Type B pancreatic cell (in vitro differentiated cells): Measurements from ENCODE around the gene KIF20B. TPM values are rescaled to one million over a fixed set of nuclear protein-coding genes. Genes with fewer than 3 reads are reported as not detected.
"Not testable (repeated sequence)": the region's sequence is repeated elsewhere in the genome, so short reads cannot be mapped to it uniquely, and the experiment has no call there.

Experiments used
- DNase-seq: peaks from one replicate; pipeline ENCODE4 v3.0.0; 2021; ENCODE audit warnings: mixed read lengths; ENCODE audit not compliant: unreplicated experiment; ENCODE audit errors: extremely low spot score
- H3K27ac Mint-ChIP-seq: 2 replicates; pipeline ENCODE4 v1.8.0; 2021; ENCODE audit warnings: mild to moderate bottlenecking, mixed read lengths
- H3K27me3 Mint-ChIP-seq: 2 replicates; pipeline ENCODE4 v1.8.0; 2021; ENCODE audit warnings: mixed read lengths
- H3K36me3 Mint-ChIP-seq: 2 replicates; pipeline ENCODE4 v1.8.0; 2021; ENCODE audit warnings: mixed read lengths
- H3K4me1 Mint-ChIP-seq: one replicate; pipeline ENCODE4 v1.8.0; 2021; ENCODE audit warnings: mixed read lengths; ENCODE audit not compliant: unreplicated experiment
- H3K4me3 Mint-ChIP-seq: 2 replicates; pipeline ENCODE4 v1.8.0; 2021; ENCODE audit warnings: mild to moderate bottlenecking, mixed read lengths
- H3K9me3 Mint-ChIP-seq: 2 replicates; pipeline ENCODE4 v1.8.0; 2021; ENCODE audit warnings: mixed read lengths
- CTCF ChIP-seq: fragments of 200-600 bp; sonication (generic); conservative IDR thresholded peaks from 2 replicates; pipeline ENCODE4 v1.5.0; 2021; ENCODE audit warnings: antibody characterized with exemption, mild to moderate bottlenecking
- total RNA-seq: library from RNA; stranded (reverse); gene quantifications from 2 replicates; pipeline ENCODE4 v1.2.1, GENCODE V29; 2021; ENCODE audit warnings: low replicate concordance

KIF20B gene
- total RNA-seq, 1 donor from 2014 or later, result 36.9 TPM

- Mint-ChIP-seq H3K4me3 (no peak overlapping the region), H3K27me3 (no peaks in the 10 kb centered on the region), H3K27ac (no peak overlapping the region), H3K36me3 (no peaks in the 10 kb centered on the region), H3K4me1 (peaks cover 20% of the 10 kb centered on the region), H3K9me3 (peaks cover 5% of the 10 kb centered on the region)
- no peak for TF ChIP-seq CTCF
- no peak for DNase-seq
Measured at GRCh38 chr10:89809766-89810165, 108.4 kb downstream of the KIF20B start.

- Mint-ChIP-seq H3K27me3 (no peaks in the 10 kb centered on the region), H3K9me3 (peaks cover 5% of the 10 kb centered on the region), H3K4me3 (no peak overlapping the region), H3K27ac (no peak overlapping the region), H3K36me3 (no peaks in the 10 kb centered on the region), H3K4me1 (peaks cover 14% of the 10 kb centered on the region)
- no peak for DNase-seq
- no peak for TF ChIP-seq CTCF
Measured at GRCh38 chr10:89810908-89811525, 109.6 kb downstream of the KIF20B start.

DNA sequence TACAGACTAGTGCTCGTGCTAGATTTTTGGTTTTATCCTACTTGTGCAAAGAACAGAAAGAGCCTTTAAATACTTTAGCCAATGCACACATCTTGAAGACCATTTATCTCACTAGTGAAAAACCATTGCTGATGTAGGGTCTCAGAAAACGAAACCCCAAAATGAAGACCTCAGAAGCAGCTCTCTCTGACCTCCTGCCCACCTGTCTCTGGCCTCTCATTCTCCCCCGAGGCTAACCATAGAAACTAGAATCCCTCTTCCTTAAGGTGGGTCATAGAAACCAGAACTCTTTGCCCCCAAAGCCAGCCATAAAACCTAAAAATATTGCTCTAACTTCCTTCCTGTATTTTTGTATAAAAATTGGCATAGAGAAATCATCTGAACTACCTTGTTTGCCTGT lies 112.2 kb downstream of the KIF20B start:
- no peak for TF ChIP-seq CTCF
- H3K9me3 Mint-ChIP-seq, result peaks cover 5% of the 10 kb centered on the region
- H3K27ac Mint-ChIP-seq, result peak overlapping the region; percentile 71
- DNase-seq, result no peak
- peak overlapping the region; percentile 4 for H3K4me3 Mint-ChIP-seq
- H3K27me3 Mint-ChIP-seq, result no peaks in the 10 kb centered on the region
- peaks cover 10% of the 10 kb centered on the region for H3K4me1 Mint-ChIP-seq
- no peaks in the 10 kb centered on the region for H3K36me3 Mint-ChIP-seq

DNA sequence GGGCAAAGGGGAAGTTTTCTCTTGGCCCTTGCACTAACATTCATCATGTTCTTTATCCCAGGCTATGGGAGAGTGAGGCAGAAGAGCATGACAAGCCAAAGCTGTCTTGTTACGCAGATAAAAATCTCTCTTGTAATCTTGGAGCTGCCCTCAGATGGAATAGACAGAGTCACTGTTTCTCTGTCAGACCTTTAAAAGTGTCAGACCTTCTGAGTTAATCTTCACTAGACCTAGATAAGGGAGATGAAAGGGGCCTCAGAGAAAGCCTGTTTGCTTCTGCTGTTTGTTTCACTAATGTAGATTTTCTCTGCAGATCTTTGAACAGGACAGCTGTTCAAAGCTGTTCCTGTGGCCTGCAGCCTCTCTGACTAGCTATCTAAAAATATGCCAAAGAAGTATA lies 112.9 kb downstream of the KIF20B start:
- H3K4me3 Mint-ChIP-seq, result peak overlapping the region; percentile 9
- H3K27ac Mint-ChIP-seq, result peak overlapping the region; percentile 71
- DNase-seq, result no peak
- peaks cover 6% of the 10 kb centered on the region for H3K9me3 Mint-ChIP-seq
- peaks cover 5% of the 10 kb centered on the region for H3K4me1 Mint-ChIP-seq
- no peak for TF ChIP-seq CTCF
- H3K36me3 Mint-ChIP-seq, result no peaks in the 10 kb centered on the region
- H3K27me3 Mint-ChIP-seq, result no peaks in the 10 kb centered on the region

- peak overlapping the region; percentile 71 for H3K27ac Mint-ChIP-seq
- DNase-seq, result no peak
- TF ChIP-seq CTCF, result no peak
- peaks cover 13% of the 10 kb centered on the region for H3K9me3 Mint-ChIP-seq
- H3K36me3 Mint-ChIP-seq, result no peaks in the 10 kb centered on the region
- H3K4me3 Mint-ChIP-seq, result no peak overlapping the region
- H3K4me1 Mint-ChIP-seq, result peaks cover 3% of the 10 kb centered on the region
- H3K27me3 Mint-ChIP-seq, result no peaks in the 10 kb centered on the region
Measured at GRCh38 chr10:89815049-89815853, 113.9 kb downstream of the KIF20B start.

DNA sequence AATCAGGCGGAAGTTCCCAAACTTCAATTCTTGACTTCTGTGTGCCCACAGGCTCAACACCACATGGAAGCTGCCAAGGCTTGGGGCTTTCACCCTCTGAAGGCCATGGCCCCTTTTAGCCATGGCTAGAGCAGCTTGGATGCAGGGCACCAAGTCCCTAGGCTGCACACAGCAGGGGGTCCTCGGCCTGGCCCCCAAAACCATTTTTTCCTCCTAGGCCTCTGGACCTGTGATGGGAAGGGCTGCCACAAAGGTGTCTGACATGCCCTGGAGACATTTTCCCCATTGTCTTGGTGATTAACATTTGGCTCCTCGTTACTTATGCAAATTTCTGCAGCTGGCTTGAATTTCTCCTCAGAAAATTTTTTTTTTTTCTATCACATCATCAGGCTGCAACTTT lies 117.6 kb downstream of the KIF20B start:
- H3K4me1 Mint-ChIP-seq, H3K27me3 Mint-ChIP-seq, H3K36me3 Mint-ChIP-seq, H3K9me3 Mint-ChIP-seq, DNase-seq, H3K27ac Mint-ChIP-seq, H3K4me3 Mint-ChIP-seq: not testable (repeated sequence)
